ENCODE results near the gene PGM1. TPM values are rescaled to one million over a fixed set of nuclear protein-coding genes. Genes with fewer than 3 reads are reported as not detected.

The PGM1 gene
- total RNA-seq, 1 donor, result 128 TPM

- Histone ChIP-seq H3K9me3 (ENCODE audit: low read depth, low read length) (no peaks in the 10 kb centered on the region), H3K27ac (ENCODE audit: low read depth, low read length) (no peak overlapping the region), H3K36me3 (ENCODE audit: insufficient read depth, low read length) (no peaks in the 10 kb centered on the region), H3K79me2 (ENCODE audit: insufficient read depth, low read length) (peaks cover 39% of the 10 kb centered on the region), H3K4me2 (ENCODE audit: insufficient read depth, low read length) (no peak overlapping the region), H4K20me1 (ENCODE audit: insufficient read depth, low read length) (no peaks in the 10 kb centered on the region), H3K27me3 (ENCODE audit: insufficient read depth, low read length) (no peaks in the 10 kb centered on the region), H3K4me3 (ENCODE audit: insufficient read depth, low read length) (no peak overlapping the region), H2AFZ (ENCODE audit: low read length) (no peak overlapping the region), H3K4me1 (ENCODE audit: insufficient read depth, low read length) (peaks cover 23% of the 10 kb centered on the region)
- TF ChIP-seq CTCF (IDR thresholded peaks at IDR 0.05; ENCODE audit: extremely low read depth, low read depth, low read length), result no peak
- DNase-seq (ENCODE audit: insufficient read length, low spot score, missing footprints), result no peak
These were observed 29.8 kb downstream of the PGM1 start for GRCh38 chr1:63622849-63623566.

GRCh38 chr1:63623952-63624351 is 30.7 kb downstream of the PGM1 start:
- Histone ChIP-seq H3K9me3 (ENCODE audit: low read depth, low read length) (no peaks in the 10 kb centered on the region), H2AFZ (ENCODE audit: low read length) (no peak overlapping the region), H3K36me3 (ENCODE audit: insufficient read depth, low read length) (no peaks in the 10 kb centered on the region), H3K4me1 (ENCODE audit: insufficient read depth, low read length) (peaks cover 27% of the 10 kb centered on the region), H4K20me1 (ENCODE audit: insufficient read depth, low read length) (no peaks in the 10 kb centered on the region), H3K27me3 (ENCODE audit: insufficient read depth, low read length) (no peaks in the 10 kb centered on the region), H3K4me2 (ENCODE audit: insufficient read depth, low read length) (no peak overlapping the region), H3K79me2 (ENCODE audit: insufficient read depth, low read length) (peaks cover 40% of the 10 kb centered on the region), H3K4me3 (ENCODE audit: insufficient read depth, low read length) (no peak overlapping the region), H3K27ac (ENCODE audit: low read depth, low read length) (no peak overlapping the region)
- no peak for DNase-seq (ENCODE audit: insufficient read length, low spot score, missing footprints)
- TF ChIP-seq CTCF (IDR thresholded peaks at IDR 0.05; ENCODE audit: extremely low read depth, low read depth, low read length), result no peak

DNA sequence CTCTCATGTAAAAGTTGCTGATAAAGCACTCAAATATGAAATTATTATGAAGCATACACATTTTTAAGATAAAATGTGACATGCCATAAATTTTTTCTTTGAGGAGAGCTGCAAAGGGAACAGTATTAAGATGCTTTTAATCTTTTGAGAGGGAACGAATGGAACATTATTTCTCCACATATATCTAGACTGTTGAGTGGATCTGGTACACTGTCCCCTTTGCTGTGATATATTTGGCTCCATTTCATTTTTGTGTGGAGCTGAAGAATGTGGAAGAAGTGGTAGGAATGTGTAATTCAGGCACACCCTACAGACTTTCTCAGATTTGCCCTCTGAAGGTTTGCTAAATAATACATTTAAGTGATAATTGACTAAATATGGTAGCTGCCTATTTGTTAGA is 31.7 kb downstream of the PGM1 start:
- no peak overlapping the region for H3K4me3 ChIP-seq (ENCODE audit: insufficient read depth, low read length)
- no peaks in the 10 kb centered on the region for H3K27me3 ChIP-seq (ENCODE audit: insufficient read depth, low read length)
- H2AFZ ChIP-seq (ENCODE audit: low read length), result no peak overlapping the region
- H3K79me2 ChIP-seq (ENCODE audit: insufficient read depth, low read length), result peaks cover 33% of the 10 kb centered on the region
- H3K4me1 ChIP-seq (ENCODE audit: insufficient read depth, low read length), result peaks cover 28% of the 10 kb centered on the region
- DNase-seq (ENCODE audit: insufficient read length, low spot score, missing footprints), result no peak
- H4K20me1 ChIP-seq (ENCODE audit: insufficient read depth, low read length), result no peaks in the 10 kb centered on the region
- peak overlapping the region; percentile 32 for H3K4me2 ChIP-seq (ENCODE audit: insufficient read depth, low read length)
- peaks cover 7% of the 10 kb centered on the region for H3K36me3 ChIP-seq (ENCODE audit: insufficient read depth, low read length)
- H3K27ac ChIP-seq (ENCODE audit: low read depth, low read length), result peak overlapping the region; percentile 19
- peak; percentile 43 for TF ChIP-seq CTCF (IDR thresholded peaks at IDR 0.05; ENCODE audit: extremely low read depth, low read depth, low read length)
- no peaks in the 10 kb centered on the region for H3K9me3 ChIP-seq (ENCODE audit: low read depth, low read length)

DNA sequence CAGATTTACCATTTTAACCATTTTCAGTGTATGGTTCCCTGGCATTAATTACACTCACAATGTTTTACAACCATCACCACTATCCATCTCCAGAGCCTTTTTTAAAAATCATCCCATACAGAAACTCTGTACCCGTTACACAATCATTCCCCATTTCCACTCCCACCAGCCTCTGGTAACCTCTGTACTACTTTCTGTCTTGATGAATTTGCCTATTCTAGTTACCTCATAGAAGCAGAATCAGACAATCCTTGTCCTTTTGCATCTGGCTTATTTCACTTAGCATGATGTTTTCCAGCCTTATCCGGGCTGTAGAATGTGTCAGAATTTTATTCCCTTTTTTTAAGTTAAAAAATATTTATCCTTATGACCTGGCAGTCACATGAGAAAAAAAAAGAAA is 33.0 kb downstream of the PGM1 start:
- H3K4me3 ChIP-seq (ENCODE audit: insufficient read depth, low read length), result no peak overlapping the region
- no peak for TF ChIP-seq CTCF (IDR thresholded peaks at IDR 0.05; ENCODE audit: extremely low read depth, low read depth, low read length)
- H3K4me1 ChIP-seq (ENCODE audit: insufficient read depth, low read length), result peaks cover 33% of the 10 kb centered on the region
- H3K4me2 ChIP-seq (ENCODE audit: insufficient read depth, low read length), result no peak overlapping the region
- H4K20me1 ChIP-seq (ENCODE audit: insufficient read depth, low read length), result no peaks in the 10 kb centered on the region
- no peak overlapping the region for H2AFZ ChIP-seq (ENCODE audit: low read length)
- no peak for DNase-seq (ENCODE audit: insufficient read length, low spot score, missing footprints)
- H3K79me2 ChIP-seq (ENCODE audit: insufficient read depth, low read length), result peaks cover 25% of the 10 kb centered on the region
- peaks cover 11% of the 10 kb centered on the region for H3K36me3 ChIP-seq (ENCODE audit: insufficient read depth, low read length)
- no peak overlapping the region for H3K27ac ChIP-seq (ENCODE audit: low read depth, low read length)
- H3K27me3 ChIP-seq (ENCODE audit: insufficient read depth, low read length), result no peaks in the 10 kb centered on the region
- no peaks in the 10 kb centered on the region for H3K9me3 ChIP-seq (ENCODE audit: low read depth, low read length)

Data from osteoblast (primary cell).